GM12878 (cell line): ENCODE measurements around the gene RCC1. TPM values are rescaled to one million over a fixed set of nuclear protein-coding genes. Genes with fewer than 3 reads are reported as not detected.
A peak's percentile ranks its signal among the peaks of the same experiment; 100 is the strongest.

ENCODE experiments used
- ASH2L ChIP-seq: fragments of 300-600, 200-600 bp; sonication (generic); IDR thresholded peaks from 2 replicates; pipeline ENCODE4 v1.6.1; 2017; ENCODE audit warnings: low read depth, mild to moderate bottlenecking, borderline replicate concordance
- ATF2 ChIP-seq: IDR thresholded peaks from 2 replicates; pipeline ENCODE4 v1.6.1; 2012; ENCODE audit warnings: low read length, inconsistent platforms
- BCL11A ChIP-seq: IDR thresholded peaks from 2 replicates; pipeline ENCODE4 v1.6.1; 2011; ENCODE audit warnings: low read depth, low read length
- CREM ChIP-seq: IDR thresholded peaks from 2 replicates; pipeline ENCODE4 v1.6.1; 2014; ENCODE audit warnings: antibody characterized with exemption, low read depth
- E4F1 ChIP-seq: fragments of 450-650 bp; IDR thresholded peaks from 2 replicates; pipeline ENCODE4 v1.6.1; 2018; ENCODE audit warnings: borderline replicate concordance, mild to moderate bottlenecking; ENCODE audit not compliant: partially characterized antibody
- EP300 ChIP-seq, 2 experiments: fragments of 150-350 bp in 1 of 2; IDR thresholded peaks; 2 replicates each; pipeline ENCODE4 v1.6.1; 2011 to 2012; ENCODE audit warnings: low read depth in 2 of 2, low read length in 2 of 2, borderline replicate concordance in 1 of 2, improper control_type of control experiment in 1 of 2, inconsistent platforms in 1 of 2; ENCODE audit not compliant: control insufficient read depth in 1 of 2
- EZH2 ChIP-seq: IDR thresholded peaks from 2 replicates; pipeline ENCODE4 v1.6.1; 2012; ENCODE audit warnings: low read depth, mild to moderate bottlenecking, control low read depth, inconsistent platforms, low read length, borderline replicate concordance; ENCODE audit not compliant: control insufficient read depth
- FOXM1 ChIP-seq: IDR thresholded peaks from 2 replicates; pipeline ENCODE4 v1.6.1; 2012; ENCODE audit warnings: low read depth, mild to moderate bottlenecking, inconsistent platforms, low read length, moderate library complexity
- KLF5 ChIP-seq: fragments of 450-650 bp; IDR thresholded peaks from 2 replicates; pipeline ENCODE4 v1.6.1; 2014; ENCODE audit warnings: mild to moderate bottlenecking; ENCODE audit not compliant: partially characterized antibody
- MEF2A ChIP-seq: IDR thresholded peaks from 2 replicates; pipeline ENCODE4 v1.6.1; 2011; ENCODE audit warnings: low read depth, mild to moderate bottlenecking, low read length, moderate library complexity; ENCODE audit not compliant: insufficient read depth
- MYB ChIP-seq: fragments of 150-350 bp; IDR thresholded peaks from 2 replicates; pipeline ENCODE4 v1.6.1; 2014; ENCODE audit warnings: mild to moderate bottlenecking, low read depth, low read length, borderline replicate concordance
- NFYA ChIP-seq: IDR thresholded peaks from 2 replicates; pipeline ENCODE4 v1.6.1; 2011; ENCODE audit warnings: low read depth, mild to moderate bottlenecking, low read length, improper control_type of control experiment, borderline replicate concordance
- NR2C2 ChIP-seq: IDR thresholded peaks from 2 replicates; pipeline ENCODE4 v1.6.1; 2011; ENCODE audit warnings: borderline replicate concordance, low read depth; ENCODE audit not compliant: control insufficient read depth, insufficient read length
- POLR2A ChIP-seq: IDR thresholded peaks from 2 replicates; pipeline ENCODE4 v1.6.1; 2011; ENCODE audit warnings: low read depth, mild to moderate bottlenecking, low read length
- RBBP5 ChIP-seq: fragments of 200-600 bp; sonication (generic); conservative IDR thresholded peaks from 2 replicates; pipeline ENCODE4 v1.6.1; 2016
- SIX5 ChIP-seq: IDR thresholded peaks from 2 replicates; pipeline ENCODE4 v1.6.1; 2011; ENCODE audit warnings: mild to moderate bottlenecking, low read depth, low read length, moderate library complexity; ENCODE audit not compliant: severe bottlenecking
- SMAD5 ChIP-seq: IDR thresholded peaks from 2 replicates; pipeline ENCODE4 v1.6.1; 2016; ENCODE audit warnings: antibody characterized with exemption, low read depth
- SUPT20H ChIP-seq: IDR thresholded peaks from 2 replicates; pipeline ENCODE4 v1.6.1; 2011; ENCODE audit warnings: low read depth, mild to moderate bottlenecking, low read length, moderate library complexity, borderline replicate concordance; ENCODE audit not compliant: control insufficient read depth
- YBX1 ChIP-seq: fragments of 450-650 bp; IDR thresholded peaks from 2 replicates; pipeline ENCODE4 v1.6.1; 2016; ENCODE audit warnings: antibody characterized with exemption
- ZBTB40 ChIP-seq: fragments of 450-650 bp; IDR thresholded peaks from 2 replicates; pipeline ENCODE4 v1.6.1; 2016; ENCODE audit warnings: mild to moderate bottlenecking, moderate library complexity, borderline replicate concordance
- ZNF622 ChIP-seq: fragments of 450-650 bp; IDR thresholded peaks from 2 replicates; pipeline ENCODE4 v1.6.1; 2017; ENCODE audit warnings: mild to moderate bottlenecking, inconsistent platforms
- polyA plus RNA-seq, 11 experiments: library from polyadenylated mRNA; depleted of rRNA in 4 of 11; unstranded in 6 of 11; stranded (reverse) in 5 of 11; fragments of >200 nt; fragmentation: Nextera tagmentation in 4 of 11; fragmentation: Illumina TruSeq in 1 of 11; extraction: Ambion mirVana in 4 of 11; extraction: Trizol in 1 of 11; gene quantifications; 1 replicate in 1 of 11; 2 replicates in 10 of 11; pipeline versions ENCODE4 v1.2.1 to v1.2.3, GENCODE V29; 2011 to 2016; ENCODE audit warnings: inconsistent platforms in 2 of 11, missing spikeins in 2 of 11, low read depth in 1 of 11
- total RNA-seq, 4 experiments: library from RNA; depleted of rRNA in 3 of 4; stranded (reverse); fragments of >200 nt in 3 of 4; fragmentation: Illumina TruSeq in 1 of 4; extraction: Trizol in 1 of 4; gene quantifications; 2 replicates each; pipeline versions ENCODE4 v1.2.1 to v1.2.3, GENCODE V29; 2013 to 2021

The RCC1 gene
- total and polyA plus RNA-seq, 10 of the 15 experiments (the other 5 are each of a cell fraction or from before 2014, with no cell fraction given), result 8.3 to 99.4 (median 74.6) TPM

GRCh38 chr1:28509705-28510272 lies 3.9 kb downstream of the RCC1 start (continued):
- TF ChIP-seq EZH2 (no peak), CREM (peak; percentile 6; the same call in 1 of the 2 replicates), MEF2A (0 out of 2 replicates have a peak, but pooled peaks have one; percentile 5), POLR2A (peak; percentile 79), ATF2 (no peak; the same call in 1 of the 2 replicates), SIX5 (no peak), NFYA (no peak), ZBTB40 (no peak), BCL11A (no peak; the same call in none of the 2 replicates), SMAD5 (peak; percentile 89; the same call in 1 of the 2 replicates), YBX1 (no peak), ASH2L (no peak), ZNF622 (no peak), EP300 (IDR thresholded peaks at IDR 0.05; ENCODE audit: borderline replicate concordance in 1 of 2, control insufficient read depth in 1 of 2, low read depth in 2 of 2, low read length in 2 of 2) (no peak), NR2C2 (no peak), KLF5 (no peak), RBBP5 (no peak), FOXM1 (peak; percentile 64), E4F1 (no peak), MYB (no peak), SUPT20H (no peak)
